Measurements from ENCODE around the gene CCSER1.
"Not testable (repeated sequence)": the region's sequence is repeated elsewhere in the genome, so short reads cannot be mapped to it uniquely, and the experiment has no call there.

The CCSER1 gene

DNA sequence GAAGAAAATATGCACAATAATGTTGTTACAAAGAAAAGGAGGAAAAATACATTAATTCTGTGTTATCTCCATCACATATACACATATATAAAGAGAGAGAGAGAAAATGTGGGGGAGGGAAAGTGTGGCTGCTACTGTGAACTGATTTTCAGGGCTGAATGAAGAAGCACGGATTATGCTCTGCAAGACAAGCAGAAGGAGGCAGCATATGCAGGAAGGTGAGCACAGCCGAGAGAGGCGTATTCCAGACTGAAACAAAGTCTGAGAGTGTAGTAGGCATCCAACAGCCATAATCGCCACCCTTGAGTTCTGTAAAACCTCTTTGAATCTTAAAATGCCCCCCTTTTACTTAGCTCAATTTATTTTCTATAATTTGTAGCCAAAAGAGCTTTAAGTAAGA is 1094.8 kb downstream of the CCSER1 start:
- DNase-seq: no peak

DNA sequence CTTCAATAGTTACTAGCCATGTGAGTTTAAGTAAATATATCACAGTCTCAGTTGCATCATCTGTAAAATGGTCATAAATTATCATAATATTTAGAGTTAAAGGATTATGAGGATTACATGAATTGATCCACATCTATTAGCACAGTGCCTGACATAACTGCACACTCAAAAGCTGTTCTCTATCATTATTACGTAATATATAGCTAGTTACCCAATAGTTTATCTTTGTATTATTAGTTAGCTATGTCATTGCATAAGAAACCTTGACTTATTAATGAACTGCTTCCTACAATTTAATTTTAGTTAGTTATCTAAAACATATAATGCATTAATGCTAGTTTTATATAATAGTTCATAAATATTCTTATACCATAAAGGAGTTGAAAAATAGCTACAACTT is 1099.7 kb downstream of the CCSER1 start:
- DNase-seq: no peak

DNA sequence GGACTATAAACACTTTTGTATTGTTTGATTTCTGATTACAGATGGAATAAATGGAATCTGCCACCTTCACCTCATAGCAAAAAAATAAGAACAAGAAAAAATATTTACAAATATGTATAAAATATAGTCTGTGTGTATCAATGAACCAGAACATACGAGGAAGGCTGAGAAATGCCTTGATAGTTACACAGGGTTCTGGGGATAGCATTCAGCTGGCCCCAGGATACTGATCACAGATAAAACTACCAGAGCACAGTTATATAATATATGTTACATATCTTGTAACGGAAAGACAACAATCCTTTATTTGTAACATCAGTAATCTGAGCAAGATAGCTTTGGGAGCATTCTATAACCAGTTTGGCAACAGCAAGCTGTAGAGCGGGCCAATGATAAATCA is 1101.5 kb downstream of the CCSER1 start:
- DNase-seq: no peak

DNA sequence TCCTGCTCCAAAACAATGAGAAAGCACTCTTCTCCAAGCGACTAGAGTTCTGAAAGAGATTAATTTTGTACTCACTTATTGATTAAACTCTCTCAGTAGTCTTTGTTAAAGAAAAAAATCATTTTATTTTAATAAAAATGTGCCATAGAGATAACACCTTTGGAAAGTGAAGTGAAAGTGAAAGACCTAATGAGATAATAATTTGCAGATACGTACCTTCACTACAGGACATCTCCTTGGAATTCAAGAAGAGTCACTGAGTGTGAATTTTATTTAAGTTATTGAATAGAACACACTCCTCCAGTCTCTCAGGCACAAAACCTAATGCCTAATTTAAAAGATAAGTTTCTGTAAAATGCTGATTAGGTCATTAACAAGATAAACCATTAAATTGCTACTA is 1106.0 kb downstream of the CCSER1 start:
- no peak for DNase-seq

DNA sequence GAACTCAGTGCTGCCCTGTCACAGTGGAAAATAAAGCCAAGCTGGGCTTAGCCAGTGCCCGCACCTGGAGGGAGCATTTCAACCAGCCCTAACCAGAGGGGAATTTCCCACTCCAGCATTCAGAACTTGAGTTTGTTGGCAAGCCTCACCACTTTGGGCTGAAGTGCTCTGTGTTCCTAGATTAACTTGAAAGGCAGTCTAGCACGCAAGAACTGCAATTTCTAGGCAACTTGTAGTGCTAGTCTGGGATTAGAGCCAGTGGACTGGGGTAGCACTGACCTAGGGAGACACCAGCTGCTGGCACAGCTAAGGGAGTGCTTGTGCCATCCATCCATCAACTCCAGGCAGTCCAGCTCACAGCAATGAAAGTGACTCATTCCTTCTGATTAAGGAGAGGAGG is 1115.9 kb downstream of the CCSER1 start:
- DNase-seq: no peak

DNA sequence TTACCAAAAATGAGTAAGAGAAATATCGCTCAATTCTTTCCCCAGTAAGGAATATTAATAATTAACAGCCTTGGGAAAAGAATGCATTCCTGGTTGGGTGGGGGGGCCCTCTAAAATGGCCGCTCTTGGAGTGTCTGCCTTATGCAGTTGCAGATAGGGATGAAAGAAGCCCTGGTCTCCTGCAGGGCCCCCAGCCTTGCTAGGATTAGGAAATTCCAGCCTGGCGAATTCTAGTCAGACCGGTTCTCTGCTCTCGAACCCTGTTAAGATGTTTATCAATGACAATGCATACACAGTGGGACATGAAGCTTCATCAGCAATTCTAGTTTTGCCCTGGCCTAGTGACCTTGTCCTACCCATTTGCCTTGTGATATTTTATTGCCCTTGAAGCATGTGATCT is 1128.8 kb downstream of the CCSER1 start:
- no peak for DNase-seq

DNA sequence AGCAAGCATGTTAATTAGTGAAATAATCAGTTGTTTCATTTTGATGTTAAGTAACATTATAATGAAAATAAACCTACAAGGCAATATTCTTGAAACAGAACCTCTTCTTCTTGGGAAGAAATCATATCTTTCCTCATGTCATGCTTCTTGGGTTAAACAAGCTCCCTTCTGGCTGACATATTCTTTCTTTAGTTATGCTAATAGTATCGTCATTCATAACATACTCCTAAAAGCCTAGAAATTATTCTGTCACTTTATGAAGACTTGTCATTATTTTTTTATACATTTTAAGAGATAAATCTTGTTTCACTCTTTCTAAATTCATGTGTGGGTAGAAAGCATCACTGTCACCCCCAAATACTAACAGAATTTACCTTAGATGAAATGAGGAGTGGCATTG is 1129.6 kb downstream of the CCSER1 start:
- DNase-seq: no peak

DNA sequence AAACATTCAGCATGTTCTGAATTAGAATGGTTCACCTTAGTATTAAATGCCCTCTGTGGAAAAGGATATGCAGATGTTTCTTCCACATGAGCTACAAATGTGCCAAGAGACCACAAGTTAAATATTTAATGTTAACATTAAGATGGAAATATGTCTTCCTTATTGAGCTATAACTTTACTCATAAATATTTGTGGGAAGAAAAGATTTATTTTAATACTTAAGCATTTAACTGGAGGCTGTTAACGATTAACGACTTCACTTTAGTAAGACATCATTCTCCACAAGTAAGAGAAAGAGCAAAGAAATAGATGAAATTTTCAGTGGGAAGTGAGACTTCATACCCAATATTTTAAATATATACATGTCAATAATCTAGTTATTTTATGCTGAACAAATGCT is 1130.5 kb downstream of the CCSER1 start:
- no peak for DNase-seq

DNA sequence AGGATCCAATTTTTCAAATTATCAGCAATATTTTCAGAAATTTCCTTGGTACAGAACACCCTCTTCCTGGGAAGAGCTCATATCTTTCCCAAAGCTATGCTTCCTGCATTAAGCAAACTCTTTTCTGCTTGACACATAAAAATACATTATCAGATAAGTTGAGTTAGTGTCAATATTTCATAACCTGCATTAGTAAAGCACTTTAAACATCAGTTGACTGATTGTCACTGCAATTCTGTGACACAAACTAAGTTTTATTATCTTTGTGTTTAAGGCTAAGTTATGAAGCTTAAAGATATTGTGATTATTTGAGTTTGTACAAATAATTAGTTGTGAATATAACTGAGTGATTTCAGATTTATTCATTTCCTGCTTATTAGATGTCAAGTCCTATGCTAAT is 1131.1 kb downstream of the CCSER1 start:
- no peak for DNase-seq

DNA sequence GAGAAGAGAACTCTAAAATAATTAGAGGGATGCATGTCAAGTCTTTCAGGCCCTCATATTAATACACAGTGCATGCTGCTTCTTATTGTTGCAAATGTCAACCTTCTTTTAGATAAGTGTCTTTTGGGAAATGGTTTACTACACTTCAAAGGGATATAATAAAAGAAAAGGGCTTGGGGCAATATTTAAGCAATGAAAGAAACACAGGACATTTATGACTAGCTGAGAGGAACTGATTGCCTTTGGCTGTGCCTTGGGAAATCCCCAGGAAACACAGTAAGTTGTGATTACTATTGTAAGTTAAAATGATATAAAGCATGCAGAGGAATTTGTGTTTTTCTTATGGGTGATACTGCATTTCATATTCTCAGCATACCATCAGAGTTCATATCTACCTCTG is 1140.3 kb downstream of the CCSER1 start:
- no peak for DNase-seq

DNA sequence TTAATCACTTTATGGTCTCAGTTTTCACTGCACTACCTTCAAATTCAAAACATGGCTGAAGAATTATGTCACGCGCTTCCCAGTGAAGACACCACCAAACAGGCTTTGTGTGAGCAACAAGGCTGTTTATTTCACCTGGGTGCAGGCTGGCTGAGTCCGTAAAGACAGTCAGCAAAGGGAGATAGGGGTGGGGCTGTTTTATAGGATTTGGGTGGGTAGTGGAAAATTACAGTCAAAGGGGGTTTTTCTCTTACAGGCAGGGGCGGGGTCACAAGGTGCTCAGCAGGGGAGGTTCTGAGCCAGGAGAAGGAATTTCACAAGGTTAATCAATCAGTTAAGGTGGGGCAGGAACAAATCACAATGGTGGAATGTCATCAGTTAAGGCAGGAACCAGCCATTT is 1141.3 kb downstream of the CCSER1 start:
- not testable (repeated sequence) for DNase-seq

DNA sequence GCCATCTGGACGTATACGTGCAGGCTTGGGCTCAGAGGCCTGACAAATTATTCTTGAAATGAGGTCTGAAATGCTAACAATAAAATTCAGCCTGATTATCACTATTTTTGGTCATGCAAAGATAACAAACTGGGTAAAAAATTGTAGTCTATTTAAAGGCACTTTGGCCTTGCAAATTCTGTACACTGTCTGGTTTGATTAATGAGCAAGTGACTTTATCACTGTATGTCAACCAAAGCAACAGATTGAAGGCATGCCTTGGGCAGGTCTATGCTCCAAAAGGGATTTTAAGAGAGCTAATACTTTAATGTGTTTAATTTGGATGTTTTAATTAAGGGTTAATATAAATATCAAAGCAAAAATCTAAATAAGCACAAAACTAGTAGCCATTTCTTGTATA is 1141.7 kb downstream of the CCSER1 start:
- no peak for DNase-seq

DNA sequence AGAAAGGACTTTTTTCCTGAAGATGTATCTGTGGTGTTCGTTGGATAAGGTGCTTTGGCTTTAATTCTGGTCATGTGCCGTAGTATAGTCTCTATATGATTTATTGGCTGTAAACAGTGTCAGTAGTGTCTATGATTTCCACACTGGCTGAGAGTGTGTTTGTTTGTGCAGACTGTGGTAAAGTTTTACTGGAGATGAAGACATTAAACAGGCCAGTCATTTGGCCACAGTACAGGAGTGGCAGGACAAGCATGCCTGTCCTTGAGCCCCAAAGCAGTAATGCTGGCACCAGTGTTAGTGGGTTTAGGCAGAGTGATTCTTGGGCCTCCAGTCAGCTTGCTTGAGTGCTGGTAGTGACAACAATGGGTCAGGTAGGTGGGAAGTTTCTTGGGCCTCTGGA is 1152.7 kb downstream of the CCSER1 start:
- no peak for DNase-seq

DNA sequence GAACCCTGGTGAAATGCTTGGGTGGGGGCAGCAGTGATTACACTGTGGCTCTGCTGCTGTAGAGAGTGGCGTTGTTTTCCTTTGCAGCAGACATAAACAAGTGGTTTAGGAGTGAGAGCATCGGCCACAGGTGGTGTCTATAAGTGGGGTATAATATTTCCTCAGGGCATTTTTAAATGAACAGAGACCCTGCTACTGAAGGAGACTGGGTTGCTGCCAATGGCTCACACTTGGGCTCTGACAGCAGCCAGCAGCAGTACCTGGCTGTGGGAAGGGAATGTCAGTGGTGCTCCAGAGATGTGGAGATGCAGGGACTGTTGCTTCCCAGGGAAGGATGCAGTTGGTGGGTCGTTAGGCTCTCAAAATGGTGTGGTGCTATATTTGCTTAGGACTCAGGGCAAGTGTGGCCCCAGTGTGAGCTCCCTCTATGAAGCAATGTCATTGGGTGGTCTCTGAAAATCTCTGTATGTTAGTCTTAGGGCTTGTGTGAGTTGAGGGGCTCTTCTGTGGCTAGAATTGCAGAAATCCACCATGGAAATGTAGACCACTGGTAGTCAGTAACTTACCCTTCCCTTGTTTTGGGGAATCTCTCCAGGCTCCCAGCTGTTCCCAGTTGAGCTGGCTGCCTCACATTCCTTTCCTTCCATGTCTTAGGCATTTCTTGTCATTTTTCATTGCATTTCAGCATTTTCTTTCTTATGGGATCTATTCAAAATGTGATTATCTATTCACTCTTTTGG is 1153.5 kb downstream of the CCSER1 start:
- DNase-seq: no peak

DNA sequence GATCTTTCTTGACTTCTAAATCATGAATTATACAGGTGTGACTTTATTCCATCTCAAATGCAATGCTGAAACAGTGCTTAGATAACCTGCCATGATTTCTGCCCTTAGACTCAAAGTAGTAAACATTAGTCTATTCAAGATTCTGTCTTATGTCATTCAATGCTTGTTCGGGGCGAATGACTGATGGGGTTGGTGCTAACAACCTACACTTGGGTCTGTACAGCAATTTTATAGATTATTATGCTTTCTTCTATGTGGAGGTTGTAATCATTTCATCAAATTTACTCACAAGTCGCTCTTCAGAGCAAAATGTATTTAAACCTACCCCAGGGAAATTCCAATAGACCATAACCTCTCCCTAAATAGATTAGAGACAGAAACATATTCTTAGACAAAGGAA is 1155.0 kb downstream of the CCSER1 start:
- no peak for DNase-seq

DNA sequence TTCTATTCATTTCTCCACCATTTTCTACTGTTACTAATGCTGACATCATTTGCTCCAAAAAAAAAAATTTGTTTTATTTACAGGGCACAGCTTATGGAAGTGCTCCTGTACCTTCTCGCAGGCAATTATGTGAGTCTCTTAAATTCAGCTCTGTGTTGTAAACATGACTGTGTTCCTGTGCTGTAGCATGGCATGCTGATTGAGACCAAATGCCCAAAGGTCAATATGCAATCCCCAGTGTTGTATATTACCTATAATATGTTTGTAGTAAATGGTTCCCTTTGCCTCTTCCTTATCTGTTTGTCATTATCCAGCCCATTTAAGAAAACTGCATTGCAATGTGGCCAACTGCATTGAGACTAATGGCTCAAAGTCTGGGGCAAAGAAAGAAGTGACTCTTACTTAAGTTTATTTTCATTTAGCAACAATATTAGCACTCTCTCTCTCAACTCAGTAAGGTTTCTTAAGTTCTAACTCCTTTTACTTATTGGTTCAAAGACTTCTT is 1156.6 kb downstream of the CCSER1 start:
- DNase-seq: no peak

DNA sequence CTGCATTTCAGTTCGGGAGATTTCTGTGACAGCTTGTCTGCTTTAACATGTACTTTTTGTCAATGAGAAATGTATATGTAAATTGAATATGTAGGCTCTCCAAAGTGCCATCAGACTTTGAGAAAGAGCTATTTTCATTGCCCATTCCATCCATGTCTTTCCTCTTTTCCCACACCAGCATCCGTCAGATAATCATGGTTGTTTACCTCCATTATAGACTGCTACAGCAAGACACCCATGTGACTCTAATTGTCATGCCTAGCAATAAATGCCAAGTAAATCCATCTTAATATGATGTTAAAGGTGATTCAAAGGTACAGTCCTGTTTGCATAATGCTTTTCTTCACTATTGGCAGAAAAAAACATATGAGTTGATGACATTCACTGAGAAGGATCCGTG is 1157.3 kb downstream of the CCSER1 start:
- DNase-seq: no peak

DNA sequence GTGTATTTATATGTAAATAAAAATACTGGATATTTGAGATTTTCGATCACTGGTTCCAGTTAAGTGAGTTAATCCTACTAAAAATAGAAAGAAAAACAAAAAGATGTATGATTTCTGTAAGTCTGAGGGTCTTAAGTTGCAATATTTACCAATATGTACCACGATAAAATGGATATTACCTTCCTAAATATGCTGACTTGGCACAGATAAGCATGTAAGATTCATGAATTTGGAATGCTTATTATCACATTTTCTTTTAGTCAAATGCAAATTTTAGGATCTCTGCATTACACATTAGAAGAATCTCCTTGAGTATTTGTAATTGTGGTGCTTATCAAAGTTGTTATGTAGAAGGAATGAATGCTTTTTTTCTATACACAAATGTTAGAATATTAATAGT is 1158.3 kb downstream of the CCSER1 start:
- no peak for DNase-seq

DNA sequence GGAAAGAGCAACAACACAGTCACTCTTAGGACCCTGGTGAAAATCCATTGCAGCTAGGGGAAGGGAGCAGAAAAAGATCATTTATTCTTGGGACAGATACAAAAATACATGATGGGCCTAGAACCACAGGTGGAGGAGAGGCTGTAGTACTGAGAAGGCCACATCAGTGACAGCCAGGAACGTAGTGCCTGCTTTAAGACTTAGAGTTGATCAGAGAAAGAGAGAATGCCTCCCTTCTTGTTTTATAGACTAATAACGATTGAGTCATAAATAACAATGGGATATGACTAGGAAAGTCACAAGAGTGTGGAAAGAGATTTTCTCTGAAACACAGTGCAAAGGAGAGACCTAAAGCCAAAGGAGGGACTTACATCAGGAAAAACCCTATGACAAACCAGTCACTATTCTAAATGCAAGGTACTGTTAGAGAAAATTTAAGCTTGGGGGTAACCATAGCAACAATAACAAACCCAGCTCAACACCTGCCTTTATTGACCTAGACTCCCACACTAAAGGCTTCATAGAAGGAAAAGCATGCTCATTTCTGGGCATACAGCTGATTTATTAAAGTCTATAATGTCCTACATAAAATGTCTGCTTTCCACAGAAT is 1161.6 kb downstream of the CCSER1 start:
- no peak for DNase-seq

DNA sequence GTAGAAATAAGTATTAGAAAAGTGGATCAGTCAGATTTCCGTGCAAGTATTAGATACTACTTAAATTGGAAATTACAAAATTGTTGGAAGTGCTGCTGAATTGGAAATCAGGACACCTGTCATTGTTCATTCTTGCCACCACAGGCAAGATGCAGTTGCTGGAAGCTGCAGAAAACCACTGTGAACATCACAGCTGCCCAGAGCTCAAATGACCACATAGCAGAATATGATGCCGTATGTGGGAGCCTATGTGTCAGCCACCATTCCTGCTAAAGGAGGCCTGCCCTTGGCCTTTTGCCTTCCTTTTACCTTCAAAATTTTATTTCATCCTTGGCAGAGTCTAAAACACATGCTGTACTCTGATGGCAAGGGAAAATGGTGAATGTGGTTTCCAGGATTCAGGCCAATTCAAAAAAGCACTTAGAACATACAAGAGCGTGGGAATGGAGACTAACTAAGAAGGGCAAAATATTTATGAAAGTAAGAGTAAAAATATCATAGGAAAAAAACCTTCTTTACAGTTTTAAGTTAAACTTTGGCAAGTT is 1171.0 kb downstream of the CCSER1 start:
- DNase-seq: no peak

DNA sequence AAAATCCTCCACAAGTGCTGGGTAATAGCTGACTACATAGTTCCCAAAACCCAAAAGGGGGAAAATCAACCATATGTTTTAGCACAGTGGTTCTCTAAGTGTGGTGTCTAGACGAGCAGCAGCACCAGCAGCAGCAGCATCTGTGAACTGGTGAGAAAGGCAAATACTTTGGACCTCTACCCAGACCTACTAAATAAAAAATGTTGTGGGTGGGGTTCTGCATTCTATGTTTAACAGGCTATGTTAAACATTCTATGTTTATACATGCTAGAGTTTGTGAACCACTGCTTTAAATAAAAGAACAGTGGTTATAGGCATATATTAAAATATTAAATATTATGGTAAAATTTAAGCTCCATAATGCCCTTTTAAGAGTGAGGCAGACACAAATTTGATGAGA is 1171.6 kb downstream of the CCSER1 start:
- DNase-seq: no peak

DNA sequence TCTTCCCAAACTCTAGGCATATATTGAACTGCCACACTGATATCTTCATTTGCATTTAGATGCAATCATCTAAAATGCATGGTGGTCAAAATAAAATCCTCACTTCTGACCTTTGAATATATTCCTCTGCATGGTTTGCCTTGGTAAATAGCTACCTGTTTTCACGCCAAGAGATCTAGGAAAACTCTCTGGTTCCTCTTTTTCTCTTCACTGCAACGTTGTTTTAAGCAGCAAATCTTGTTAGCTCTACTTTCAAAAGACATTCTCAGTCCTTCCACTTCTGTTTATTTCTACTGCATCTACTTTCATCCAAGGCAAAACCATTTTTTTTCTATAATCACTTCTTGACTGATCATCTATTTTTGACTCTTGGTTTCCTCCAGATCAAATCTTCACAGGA is 1174.9 kb downstream of the CCSER1 start:
- DNase-seq: no peak

DNA sequence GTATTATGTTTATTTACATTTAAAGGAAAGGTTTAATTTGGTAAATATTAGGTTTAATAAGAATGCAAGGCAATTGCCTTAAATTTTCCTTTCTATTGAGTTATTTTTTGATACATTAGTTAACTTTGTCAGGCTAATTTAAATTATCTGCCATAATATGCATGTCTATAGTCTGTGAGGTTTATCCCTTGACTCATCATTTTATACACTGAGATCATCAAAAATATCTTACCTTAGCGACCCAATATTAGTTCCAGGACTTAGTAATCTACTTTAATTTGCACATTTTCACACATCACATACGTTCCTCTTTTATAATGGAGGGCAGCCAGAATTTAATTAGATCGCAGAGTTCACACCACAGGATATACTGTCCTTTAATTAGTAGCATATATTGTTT is 1177.1 kb downstream of the CCSER1 start:
- DNase-seq: no peak

DNA sequence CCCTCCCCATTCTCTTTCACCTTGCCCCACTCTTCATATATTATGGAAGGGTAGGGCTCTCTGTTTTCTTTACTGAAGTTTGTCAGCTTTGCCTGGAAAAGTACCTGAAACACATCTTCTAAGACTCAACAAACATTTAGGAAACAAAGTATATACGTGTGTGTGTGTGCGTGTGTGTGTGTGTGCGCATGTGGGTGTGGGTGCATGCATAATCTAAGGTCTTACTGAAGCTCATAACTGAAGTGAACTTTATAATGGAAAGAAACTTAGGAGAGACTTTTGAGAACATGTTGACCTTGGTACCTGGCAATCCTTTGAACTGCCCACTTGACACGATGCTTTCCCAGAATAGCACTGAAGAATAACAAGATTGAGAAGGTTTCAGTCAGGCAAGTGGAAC is 1190.2 kb downstream of the CCSER1 start:
- DNase-seq: no peak
